MCF 10A (cell line): ENCODE measurements around the gene VILL. TPM values are rescaled to one million over a fixed set of nuclear protein-coding genes. Genes with fewer than 3 reads are reported as not detected.
"Not testable (repeated sequence)": the region's sequence is repeated elsewhere in the genome, so short reads cannot be mapped to it uniquely, and the experiment has no call there.

ENCODE experiments used
- BruUV-seq: library from RNA; stranded (reverse); fragments of 400-500 nt; replicated peaks from 2 replicates; lab custom pipeline; 2021; lab: Mats Ljungman, UMichigan
- CTCF ChIA-PET: fragments of 300-600 bp; sonication (Branson Sonifier 250); formaldehyde crosslinking; extraction: SDS; loops from one replicate; lab custom pipeline; 2021; ENCODE audit warnings: antibody characterized with exemption, inconsistent platforms; lab: Yijun Ruan, JAX
- POLR2A ChIA-PET: fragments of 300-600, 350-650 bp; sonication (Branson Sonifier 250); formaldehyde crosslinking; extraction: SDS; loops from one replicate; lab custom pipeline; 2020; ENCODE audit warnings: antibody characterized with exemption, inconsistent platforms; lab: Yijun Ruan, JAX
- DNase-seq: peaks from one replicate; pipeline ENCODE4 v3.0.0-alpha.2; 2018; ENCODE audit not compliant: unreplicated experiment
- H3K27ac Mint-ChIP-seq: one replicate; pipeline ENCODE4 v1.8.0; 2022; ENCODE audit warnings: mild to moderate bottlenecking, low read depth, mixed read lengths; ENCODE audit not compliant: unreplicated experiment
- H3K27me3 Mint-ChIP-seq: one replicate; pipeline ENCODE4 v1.8.0; 2022; ENCODE audit warnings: mixed read lengths; ENCODE audit not compliant: insufficient read depth, unreplicated experiment
- H3K36me3 Mint-ChIP-seq: one replicate; pipeline ENCODE4 v1.8.0; 2022; ENCODE audit warnings: mild to moderate bottlenecking, moderate library complexity, mixed read lengths; ENCODE audit not compliant: insufficient read depth, unreplicated experiment
- H3K4me1 Mint-ChIP-seq: one replicate; pipeline ENCODE4 v1.8.0; 2022; ENCODE audit warnings: mixed read lengths; ENCODE audit not compliant: insufficient read depth, unreplicated experiment
- H3K4me3 Mint-ChIP-seq: one replicate; pipeline ENCODE4 v1.8.0; 2022; ENCODE audit warnings: mild to moderate bottlenecking, moderate library complexity, mixed read lengths; ENCODE audit not compliant: unreplicated experiment
- H3K9me3 Mint-ChIP-seq: one replicate; pipeline ENCODE4 v1.8.0; 2022; ENCODE audit warnings: mixed read lengths; ENCODE audit not compliant: unreplicated experiment
- intact Hi-C: fragments of 100-400 bp; cut with micrococcal nuclease; formaldehyde crosslinking; loops from 2 replicates; pipeline ENCODE4 v1.14.1; 2022
- total RNA-seq: library from RNA; stranded (reverse); gene quantifications from 2 replicates; pipeline ENCODE4 v1.2.3, GENCODE V29; 2022
- TF ChIP-seq, protein P1 (sequence below): fragments of 200-600 bp; IDR thresholded peaks from one replicate; pipeline ENCODE4 v1.8.0; 2022; ENCODE audit warnings: antibody characterized with exemption, mild to moderate bottlenecking; ENCODE audit not compliant: unreplicated experiment

Gene VILL
- total RNA-seq, 1 experiment from 2014 or later: not detected

GRCh38 chr3:37987751-37988179 lies 2.8 kb upstream of the VILL start:
- Mint-ChIP-seq H3K9me3 (no peaks in the 10 kb centered on the region), H3K4me3 (no peak overlapping the region), H3K36me3 (peaks cover 15% of the 10 kb centered on the region), H3K4me1 (peaks cover 8% of the 10 kb centered on the region), H3K27me3 (no peaks in the 10 kb centered on the region), H3K27ac (no peak overlapping the region)
- intact Hi-C loops: no loop called here
- no peak for DNase-seq
- BruUV-seq: no TSS peak
- ChIA-PET POLR2A (no interaction called here), CTCF (interaction anchor here (0.6 to 2.0 kb wide), 4 partner anchors 8 to 16 kb away, joined by 4 to 10 read pairs (median 8); no protein-coding TSS in a partner anchor)
- TF ChIP-seq, protein P1, sequence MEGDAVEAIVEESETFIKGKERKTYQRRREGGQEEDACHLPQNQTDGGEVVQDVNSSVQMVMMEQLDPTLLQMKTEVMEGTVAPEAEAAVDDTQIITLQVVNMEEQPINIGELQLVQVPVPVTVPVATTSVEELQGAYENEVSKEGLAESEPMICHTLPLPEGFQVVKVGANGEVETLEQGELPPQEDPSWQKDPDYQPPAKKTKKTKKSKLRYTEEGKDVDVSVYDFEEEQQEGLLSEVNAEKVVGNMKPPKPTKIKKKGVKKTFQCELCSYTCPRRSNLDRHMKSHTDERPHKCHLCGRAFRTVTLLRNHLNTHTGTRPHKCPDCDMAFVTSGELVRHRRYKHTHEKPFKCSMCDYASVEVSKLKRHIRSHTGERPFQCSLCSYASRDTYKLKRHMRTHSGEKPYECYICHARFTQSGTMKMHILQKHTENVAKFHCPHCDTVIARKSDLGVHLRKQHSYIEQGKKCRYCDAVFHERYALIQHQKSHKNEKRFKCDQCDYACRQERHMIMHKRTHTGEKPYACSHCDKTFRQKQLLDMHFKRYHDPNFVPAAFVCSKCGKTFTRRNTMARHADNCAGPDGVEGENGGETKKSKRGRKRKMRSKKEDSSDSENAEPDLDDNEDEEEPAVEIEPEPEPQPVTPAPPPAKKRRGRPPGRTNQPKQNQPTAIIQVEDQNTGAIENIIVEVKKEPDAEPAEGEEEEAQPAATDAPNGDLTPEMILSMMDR: no peak

DNA sequence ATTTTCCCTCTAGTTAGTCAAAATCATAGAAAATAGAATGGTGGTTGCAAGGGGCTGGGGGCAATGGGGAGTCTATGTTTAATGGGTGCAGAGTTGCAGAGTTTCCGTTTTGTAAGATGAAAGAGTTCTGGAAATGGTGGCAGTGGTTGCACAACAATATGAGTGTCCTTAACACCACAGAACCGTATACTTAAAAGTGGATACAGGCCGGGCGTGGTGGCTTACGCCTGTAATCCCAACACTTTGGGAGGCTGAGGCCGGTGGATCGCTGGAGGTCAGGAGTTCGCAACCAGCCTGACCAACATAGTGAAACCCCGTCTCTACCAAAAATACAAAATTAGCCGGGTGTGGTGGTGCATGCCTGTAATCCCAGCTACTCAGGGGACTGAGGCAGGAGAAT lies 2.2 kb upstream of the VILL start:
- Mint-ChIP-seq H3K4me1 (peaks cover 13% of the 10 kb centered on the region), H3K36me3 (peaks cover 15% of the 10 kb centered on the region)
- H3K27ac Mint-ChIP-seq, BruUV-seq, H3K27me3 Mint-ChIP-seq, H3K9me3 Mint-ChIP-seq, DNase-seq, H3K4me3 Mint-ChIP-seq, intact Hi-C loops: not testable (repeated sequence)
- ChIA-PET CTCF (interaction anchor here (1.7 to 2.0 kb wide), 2 partner anchors 8 to 14 kb away, joined by 10 read pairs; no protein-coding TSS in a partner anchor), POLR2A (interaction anchor here (0.9 kb wide), 1 partner anchor 133 kb away, joined by 3 read pairs; no protein-coding TSS in a partner anchor)

DNA sequence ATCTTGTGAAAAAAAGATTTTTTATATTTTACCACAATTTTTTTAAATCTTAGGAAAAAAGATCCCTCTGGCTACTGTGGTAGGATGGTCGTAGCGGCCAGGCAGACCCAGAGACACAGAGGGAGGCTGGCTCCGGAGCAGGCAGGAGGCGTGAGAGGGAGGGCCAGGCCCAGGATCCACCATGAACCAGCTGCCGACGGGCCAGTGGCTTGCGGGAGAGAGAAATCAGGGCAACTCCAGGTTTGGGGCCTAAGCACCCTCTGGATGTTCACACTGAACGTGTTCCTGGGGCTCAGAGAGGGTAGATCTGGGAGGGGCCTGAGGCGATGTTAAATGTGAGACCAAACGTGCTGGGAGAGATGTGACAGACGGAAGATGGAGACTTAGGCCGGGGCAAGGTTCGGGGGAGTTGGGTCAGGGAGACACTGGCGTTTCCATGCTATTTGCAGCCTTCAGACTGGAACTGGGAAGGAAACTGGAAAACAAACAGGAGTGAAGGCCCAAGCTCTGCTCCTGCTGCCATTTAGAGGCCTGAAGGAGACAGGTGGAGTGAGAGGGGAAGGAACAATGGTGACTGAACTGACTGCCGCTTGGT lies 1.6 kb upstream of the VILL start:
- Mint-ChIP-seq H3K4me3 (no peak overlapping the region), H3K27me3 (no peaks in the 10 kb centered on the region), H3K4me1 (peaks cover 13% of the 10 kb centered on the region), H3K9me3 (no peaks in the 10 kb centered on the region), H3K36me3 (peaks cover 13% of the 10 kb centered on the region), H3K27ac (no peak overlapping the region)
- ChIA-PET CTCF (interaction anchor here (0.9 to 2.0 kb wide), 2 partner anchors 14 to 16 kb away, joined by 3 to 10 read pairs; no protein-coding TSS in a partner anchor), POLR2A (interaction anchor here (0.9 kb wide), 1 partner anchor 133 kb away, joined by 3 read pairs; no protein-coding TSS in a partner anchor)
- intact Hi-C loops: no loop called here
- BruUV-seq: no TSS peak
- TF ChIP-seq, protein P1: no peak
- DNase-seq: no peak

DNA sequence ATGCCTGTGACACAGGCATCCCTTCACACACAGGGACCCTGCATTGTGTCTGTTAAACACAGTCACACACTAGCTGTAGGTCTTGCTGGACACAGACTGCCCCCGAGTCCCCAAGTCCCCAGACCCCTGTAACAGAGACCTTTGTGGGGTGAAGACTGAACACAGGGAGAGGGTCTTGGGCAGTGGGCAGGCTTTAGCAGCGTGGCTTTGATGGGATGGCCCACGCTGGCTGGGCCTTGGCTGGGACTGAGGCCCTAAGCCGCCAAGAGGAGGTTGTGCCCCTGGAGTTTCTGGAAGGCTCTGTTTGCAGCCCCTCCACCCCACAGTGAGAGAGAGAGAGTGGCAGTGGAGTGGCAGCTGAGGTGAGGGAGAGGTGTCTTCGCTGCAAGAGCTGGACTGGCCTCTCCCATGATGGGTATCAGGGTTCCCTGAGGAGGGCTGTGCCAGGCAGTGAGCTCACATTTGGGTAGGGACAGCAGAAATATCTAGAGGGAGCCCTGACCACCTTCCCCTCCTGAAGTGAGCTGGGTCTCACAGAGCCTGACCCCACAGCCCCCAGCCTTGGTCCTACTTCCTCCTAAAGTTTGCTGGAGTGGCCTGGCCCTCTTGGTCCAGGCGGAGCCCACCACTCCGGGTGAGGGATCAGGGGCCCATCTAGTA lies 635 bp upstream of the VILL start:
- POLR2A ChIA-PET: no interaction called here
- CTCF ChIA-PET: interaction anchor here (0.6 to 0.9 kb wide), 2 partner anchors 10 to 15 kb away, joined by 3 read pairs; no protein-coding TSS in a partner anchor
- Mint-ChIP-seq H3K36me3 (peaks cover 9% of the 10 kb centered on the region), H3K27ac (no peak overlapping the region), H3K4me3 (no peak overlapping the region), H3K27me3 (no peaks in the 10 kb centered on the region), H3K9me3 (no peaks in the 10 kb centered on the region), H3K4me1 (peaks cover 13% of the 10 kb centered on the region)
- TF ChIP-seq, protein P1: no peak
- BruUV-seq: no TSS peak
- intact Hi-C loops: no loop called here
- DNase-seq: no peak
